NCI-H2107 treated with DMSO at 0.1 percent for 48 hours (cell line): ENCODE results near the gene LARP4B.

ENCODE experiments used
- DNase-seq: peaks from one replicate; lab custom pipeline; 2025; ENCODE audit not compliant: unreplicated experiment; lab: John Stamatoyannopoulos, UW

LARP4B gene

DNA sequence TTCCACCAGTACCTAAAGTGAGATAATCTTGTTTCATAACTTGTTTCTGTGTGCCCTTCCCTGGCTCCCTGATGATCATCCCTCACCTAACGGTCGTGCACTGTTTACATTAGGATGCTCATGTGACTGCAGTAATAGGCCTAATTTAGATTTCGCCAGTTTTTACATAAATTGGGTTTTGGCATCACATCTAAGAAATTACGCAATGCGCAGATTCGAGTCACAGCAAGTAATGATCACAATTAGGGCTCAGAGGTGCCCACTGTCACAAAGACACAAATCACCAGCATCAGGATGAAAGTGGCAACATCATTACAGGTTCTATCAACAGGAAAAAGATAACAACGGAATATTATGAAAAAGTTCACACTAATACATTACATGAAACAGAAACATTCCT is 94.7 kb downstream of the LARP4B start:
- DNase-seq = no peak

DNA sequence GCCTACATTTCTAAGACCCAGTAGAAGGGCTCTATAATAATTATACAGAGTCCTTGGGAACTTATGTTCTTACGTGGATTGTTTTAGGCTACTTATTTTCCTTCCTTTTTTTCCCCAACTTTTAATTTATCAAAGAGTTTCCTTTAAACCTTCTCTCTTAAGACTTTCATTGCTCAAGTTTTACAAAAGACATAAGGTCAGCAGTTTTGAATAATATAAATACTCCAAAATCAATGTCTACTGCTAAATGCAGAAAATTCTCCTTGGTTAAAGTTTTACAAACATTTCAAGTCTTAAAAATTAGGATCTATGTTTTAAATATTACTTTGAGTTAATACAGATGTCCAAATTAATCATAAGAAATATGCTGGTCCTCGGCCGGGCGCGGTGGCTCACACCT is 97.0 kb downstream of the LARP4B start:
- no peak for DNase-seq

DNA sequence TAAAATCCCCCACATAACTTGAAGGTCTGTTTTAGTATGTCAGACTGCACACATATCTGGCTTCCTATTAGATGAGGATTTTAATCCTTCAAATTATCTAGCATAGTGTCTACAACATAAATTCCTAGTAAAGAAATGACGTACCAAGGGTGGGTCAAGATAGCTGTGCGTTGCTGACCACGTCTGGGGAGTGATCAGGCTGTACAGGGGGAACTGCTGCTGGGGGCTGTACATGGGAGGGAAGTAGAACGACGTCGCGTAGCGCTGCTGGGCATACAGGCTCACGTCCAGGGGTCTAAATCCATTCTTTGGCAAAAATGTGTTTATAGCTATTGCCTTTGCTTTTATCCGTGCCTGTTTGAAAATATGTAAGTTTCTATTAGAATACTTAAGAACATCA is 102.3 kb downstream of the LARP4B start:
- DNase-seq = no peak

GRCh38 chr10:828191-828590 is 103.3 kb downstream of the LARP4B start:
- DNase-seq = no peak

DNA sequence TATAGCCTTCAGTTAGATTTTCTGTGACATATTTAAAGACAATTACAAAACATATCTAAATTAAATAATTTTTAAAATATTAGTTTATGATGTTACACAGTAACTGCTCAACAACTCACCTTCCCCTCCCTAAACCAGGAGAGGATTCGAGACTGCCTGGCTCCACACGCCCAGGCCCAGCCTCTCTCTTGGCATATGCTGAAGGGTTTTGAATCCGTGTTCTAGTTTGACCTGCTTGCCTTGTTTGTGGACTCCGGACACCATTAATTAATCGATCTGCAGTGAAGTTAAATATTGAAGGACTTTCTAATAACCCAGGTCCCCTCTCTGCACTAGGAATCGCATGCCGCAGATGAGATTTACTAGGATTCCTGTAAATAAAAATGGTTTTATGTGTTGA is 106.6 kb downstream of the LARP4B start:
- DNase-seq = no peak

- DNase-seq = no peak
Measured at GRCh38 chr10:824497-824896, 107.0 kb downstream of the LARP4B start.

- DNase-seq = no peak
Measured at GRCh38 chr10:822661-823367, 108.7 kb downstream of the LARP4B start.

DNA sequence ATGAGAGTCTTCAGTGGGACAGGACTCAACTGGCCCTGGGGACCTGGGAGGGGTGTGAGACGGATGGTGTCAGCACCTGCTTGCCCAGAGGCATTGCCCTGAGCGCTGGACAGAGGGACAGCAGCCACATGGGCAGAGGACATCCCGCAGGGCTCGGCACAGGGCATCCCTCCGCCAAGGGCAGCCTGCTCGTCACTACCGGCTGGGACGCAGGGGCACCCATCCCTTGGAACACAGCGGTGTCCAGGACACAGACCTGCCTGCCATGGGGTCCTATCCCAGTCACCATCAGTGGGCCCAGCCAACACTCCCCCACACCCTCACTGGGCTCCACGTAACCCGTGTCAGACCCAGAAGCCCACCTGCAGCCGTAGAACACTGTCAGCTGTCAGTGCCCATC is 109.3 kb downstream of the LARP4B start:
- DNase-seq = no peak

DNA sequence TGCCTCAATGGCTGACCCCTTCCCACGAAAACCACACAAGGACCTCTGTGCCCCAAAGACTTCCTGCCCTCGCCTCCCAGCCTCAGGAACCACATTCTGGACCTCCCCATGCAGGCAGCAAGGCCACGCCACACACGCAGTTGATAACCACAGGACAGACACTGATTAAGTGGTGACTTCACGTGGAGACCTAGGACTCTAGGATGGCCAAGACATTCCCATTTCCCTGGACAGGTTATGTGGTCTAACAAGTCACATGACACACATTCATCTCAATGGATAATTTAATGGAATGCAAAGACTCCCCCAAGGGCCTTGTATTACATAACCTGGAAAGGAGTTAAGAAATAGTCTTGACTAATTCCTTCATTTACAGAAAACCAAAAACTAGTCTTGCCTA is 110.2 kb downstream of the LARP4B start:
- DNase-seq = no peak

- DNase-seq = no peak
Measured at GRCh38 chr10:819816-820215, 111.7 kb downstream of the LARP4B start.

DNA sequence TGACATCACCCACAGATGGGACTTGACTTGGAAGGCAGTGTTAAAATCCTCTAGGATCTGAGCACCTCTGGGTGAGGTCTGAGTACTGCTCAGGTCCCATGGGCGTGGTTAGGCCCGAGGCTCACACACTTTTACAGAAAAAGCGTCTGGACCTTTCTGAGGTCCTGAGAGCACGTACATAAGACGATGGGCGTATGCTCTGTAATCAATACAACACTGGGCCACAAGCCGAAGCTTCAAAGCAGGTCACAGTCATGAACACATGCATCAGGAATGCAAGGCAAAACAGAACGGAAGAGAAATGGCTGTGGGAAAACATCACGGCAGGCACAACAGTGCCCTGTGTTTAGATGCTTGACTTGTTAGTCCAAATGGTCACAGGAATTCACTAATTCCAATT is 112.2 kb downstream of the LARP4B start:
- DNase-seq = no peak

DNA sequence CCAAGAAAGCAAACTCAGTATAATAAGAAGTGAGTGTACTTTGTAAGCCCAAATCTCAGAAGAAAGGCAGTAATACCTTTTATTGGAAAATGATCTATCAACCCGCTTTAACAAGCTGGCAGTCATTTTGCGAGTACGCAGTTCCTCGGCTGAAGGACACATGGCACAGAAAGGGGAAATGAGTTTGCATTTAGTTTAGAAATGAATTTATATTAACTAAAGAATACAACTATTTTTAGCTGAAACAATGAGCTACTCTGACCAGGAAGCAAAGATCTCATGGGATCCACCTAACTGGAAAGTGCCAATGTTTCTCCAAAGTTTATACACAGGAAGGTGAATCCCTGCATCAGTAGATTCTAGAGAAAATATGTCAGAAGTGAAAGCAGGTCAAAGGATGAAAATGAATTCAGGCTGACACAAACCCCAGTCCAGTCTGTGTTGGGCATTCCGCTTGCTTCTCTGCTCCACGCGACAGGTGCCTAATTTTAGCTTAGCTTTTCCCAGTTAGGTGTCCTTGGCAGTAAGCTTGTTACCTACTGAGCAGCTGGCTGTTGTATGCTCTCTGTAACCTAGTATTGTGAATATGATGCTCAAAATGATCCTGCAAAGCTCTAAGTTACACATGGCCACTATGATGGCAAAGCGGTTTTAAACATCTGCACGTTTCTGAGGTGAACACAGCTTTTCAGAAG is 112.8 kb downstream of the LARP4B start:
- no peak for DNase-seq

GRCh38 chr10:818010-818409 is 113.5 kb downstream of the LARP4B start:
- no peak for DNase-seq

DNA sequence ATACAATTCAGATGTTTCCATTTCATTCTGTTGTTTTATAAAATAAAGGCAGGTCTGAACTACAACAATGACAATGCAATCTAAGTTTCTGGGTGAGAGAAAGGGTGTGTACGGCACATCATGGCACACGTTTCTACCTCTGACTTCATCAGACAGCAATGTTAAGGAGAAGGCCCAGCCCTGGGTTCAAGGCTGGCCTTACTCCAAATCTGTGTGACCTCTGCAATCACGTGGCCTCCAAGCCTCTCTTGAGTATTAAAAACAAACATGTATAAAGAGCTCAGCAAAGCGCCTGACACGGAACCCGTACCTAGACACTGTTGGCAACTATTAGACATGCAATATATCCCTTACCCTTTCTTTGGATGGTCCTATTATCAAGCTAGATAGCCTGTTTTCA is 114.1 kb downstream of the LARP4B start:
- DNase-seq = no peak

DNA sequence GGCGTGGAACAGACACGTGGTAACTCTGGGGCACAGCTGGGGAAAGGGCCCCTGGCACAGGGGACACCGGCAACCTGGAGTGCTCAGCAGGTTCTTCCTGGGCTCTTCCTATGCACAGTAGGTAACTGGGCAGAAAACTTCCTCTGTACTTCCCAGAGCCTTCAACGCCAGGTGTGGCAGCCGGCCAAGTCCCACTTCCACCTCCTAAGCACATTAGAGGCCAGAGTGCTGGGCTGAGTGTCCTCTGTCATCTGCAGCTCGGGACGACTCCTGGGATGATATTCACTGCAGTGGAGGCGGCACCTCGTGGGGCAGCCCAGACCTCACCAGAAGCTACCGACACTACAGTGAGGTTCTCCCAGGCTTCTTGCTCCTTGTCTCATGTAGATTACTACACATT is 114.5 kb downstream of the LARP4B start:
- no peak for DNase-seq

GRCh38 chr10:816091-816477 is 115.4 kb downstream of the LARP4B start:
- no peak for DNase-seq

DNA sequence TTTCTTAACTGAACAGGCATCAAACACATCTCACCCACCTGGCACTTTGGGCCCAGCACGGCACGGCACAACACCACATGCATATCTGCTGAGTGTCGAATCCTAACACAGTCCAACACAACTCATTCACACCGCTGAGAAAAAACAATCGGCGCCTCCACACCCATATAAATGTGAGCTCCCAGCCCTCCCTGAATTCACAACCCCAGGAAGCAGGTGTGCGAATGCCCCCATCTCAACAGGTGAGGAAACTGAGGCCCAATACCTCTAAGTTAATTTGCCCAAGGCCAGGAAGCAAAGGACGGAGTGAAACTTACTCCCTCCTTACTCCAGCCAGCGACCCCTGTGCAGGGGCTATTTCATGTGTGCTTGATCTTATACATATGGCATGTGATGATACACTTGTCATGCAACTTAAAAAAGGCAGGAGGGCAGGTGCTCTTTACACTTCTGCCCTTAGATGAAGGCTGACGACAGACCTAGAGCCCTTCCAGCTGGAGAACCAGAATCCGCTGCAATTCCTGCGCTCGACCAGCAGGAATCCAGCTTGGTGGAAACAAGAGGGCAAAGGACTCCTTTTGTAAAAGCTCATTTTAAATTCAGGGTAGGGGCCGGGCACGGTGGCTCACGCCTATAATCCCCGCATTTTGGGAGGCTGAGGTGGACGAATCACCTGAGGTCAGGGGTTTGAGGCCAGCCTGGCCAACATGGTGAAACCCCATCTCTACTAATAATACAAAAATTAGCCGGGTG is 116.0 kb downstream of the LARP4B start:
- DNase-seq = no peak

- no peak for DNase-seq
Measured at GRCh38 chr10:814536-815302, 116.8 kb downstream of the LARP4B start.

- no peak for DNase-seq
Measured at GRCh38 chr10:813286-813685, 118.2 kb downstream of the LARP4B start.

DNA sequence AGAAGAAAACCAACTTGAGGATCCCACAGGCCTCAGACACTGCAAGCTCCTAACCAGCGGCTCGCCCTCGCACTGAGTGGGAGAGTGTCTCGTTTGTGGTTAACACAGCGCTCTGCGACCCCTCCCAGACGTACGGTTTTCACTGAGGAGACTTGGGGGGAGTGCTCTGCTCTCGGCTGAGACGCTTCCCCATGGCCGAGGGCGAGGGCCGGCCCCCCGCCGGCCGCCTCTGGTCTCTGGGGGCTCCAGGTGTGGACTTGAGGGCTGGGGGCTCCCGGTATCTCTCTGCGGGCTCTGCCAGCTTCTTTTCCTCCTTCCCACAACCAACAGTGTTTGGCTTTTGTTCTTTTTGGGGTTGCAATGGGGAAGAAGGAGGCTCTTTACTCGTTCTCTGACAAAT is 118.7 kb downstream of the LARP4B start:
- no peak for DNase-seq

DNA sequence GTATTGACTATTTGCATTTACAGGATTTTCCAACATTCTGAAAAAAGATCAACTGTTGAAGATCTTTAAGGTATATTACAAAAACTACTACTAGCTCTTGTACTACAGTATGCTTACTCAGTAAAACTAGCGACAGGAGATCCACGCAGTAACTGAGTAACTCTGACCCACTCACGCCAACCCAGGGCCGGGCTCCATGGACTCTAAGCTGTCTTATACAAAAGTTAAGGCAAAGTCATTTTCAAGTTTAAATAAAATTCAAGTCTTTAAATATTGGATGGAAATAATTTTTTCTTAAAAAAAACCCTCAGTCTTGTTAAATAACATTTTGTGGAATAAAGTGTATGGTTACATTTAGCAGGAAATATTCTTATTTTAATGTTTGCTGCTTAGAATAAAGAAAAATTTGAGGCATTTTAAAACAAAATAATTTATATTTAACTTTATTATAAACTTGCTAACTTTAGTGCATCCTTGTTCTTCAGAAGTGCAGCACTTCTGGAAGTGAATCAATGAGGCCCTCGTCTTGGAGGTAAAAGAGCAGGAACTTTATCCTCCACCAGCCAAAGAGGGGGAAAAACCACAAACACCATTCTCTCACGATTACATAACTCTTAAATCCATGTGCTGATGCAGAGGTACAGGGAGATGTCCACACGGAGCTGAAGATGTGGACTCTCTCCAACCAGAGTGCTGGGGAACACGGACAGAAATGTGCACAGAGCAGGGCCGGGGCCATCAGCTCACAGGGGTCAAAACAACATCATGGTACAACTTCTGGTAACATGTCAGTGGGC is 119.9 kb downstream of the LARP4B start:
- no peak for DNase-seq
